PC-9 (cell line): ENCODE results near the gene SPRY1. TPM values are rescaled to one million over a fixed set of nuclear protein-coding genes. Genes with fewer than 3 reads are reported as not detected.

ENCODE experiments used
- BruUV-seq: library from RNA; stranded (reverse); fragments of 400-500 nt; replicated peaks from 2 replicates; lab custom pipeline; 2021; lab: Mats Ljungman, UMichigan
- CTCF ChIA-PET: fragments of 300-600 bp; sonication (Branson Sonifier 250); formaldehyde crosslinking; loops from one replicate; lab custom pipeline; 2022; ENCODE audit warnings: antibody characterized with exemption; lab: Charles Lee
- POLR2A ChIA-PET: fragments of 300-600 bp; sonication (Branson Sonifier 250); formaldehyde crosslinking; loops from one replicate; lab custom pipeline; 2022; ENCODE audit warnings: antibody characterized with exemption; ENCODE audit not compliant: unreplicated experiment; lab: Charles Lee
- DNase-seq, 2 experiments: peaks; one replicate each; pipeline versions ENCODE4 v3.0.0 to v3.0.0-alpha.2; 2015 to 2022; ENCODE audit warnings: mixed read lengths in 1 of 2
- H2AFZ ChIP-seq: fragments of 200-600 bp; sonication (generic); 2 replicates; pipeline ENCODE4 v1.8.1; 2017; ENCODE audit warnings: antibody characterized with exemption
- H3F3A ChIP-seq: fragments of 200-600 bp; sonication (generic); 2 replicates; pipeline ENCODE4 v1.8.1; 2017; ENCODE audit warnings: antibody characterized with exemption, mild to moderate bottlenecking, low read depth; ENCODE audit not compliant: insufficient read depth
- H3K27ac ChIP-seq: fragments of 200-600 bp; sonication (generic); 2 replicates; pipeline ENCODE4 v1.6.1; 2016; ENCODE audit warnings: mixed run types
- H3K27me3 ChIP-seq: fragments of 200-600 bp; sonication (generic); 2 replicates; pipeline ENCODE4 v1.6.1; 2016; ENCODE audit warnings: low read depth, mixed run types; ENCODE audit not compliant: insufficient read depth
- H3K36me3 ChIP-seq: fragments of 200-600 bp; sonication (generic); 2 replicates; pipeline ENCODE4 v1.6.1; 2016; ENCODE audit warnings: low read depth, mixed run types
- H3K4me1 ChIP-seq: fragments of 200-600 bp; sonication (generic); replicated peaks from 2 replicates; pipeline ENCODE4 v1.6.1; 2016; ENCODE audit warnings: mixed run types; ENCODE audit not compliant: insufficient read depth
- H3K4me2 ChIP-seq: fragments of 200-600 bp; sonication (generic); 2 replicates; pipeline ENCODE4 v1.6.1; 2017; ENCODE audit warnings: mixed run types
- H3K4me3 ChIP-seq: fragments of 200-600 bp; sonication (generic); 2 replicates; pipeline ENCODE4 v1.6.1; 2016; ENCODE audit warnings: mixed run types
- H3K79me2 ChIP-seq: fragments of 200-600 bp; sonication (generic); 2 replicates; pipeline ENCODE4 v1.6.1; 2017; ENCODE audit warnings: low read depth, mixed run types
- H3K9me2 ChIP-seq: fragments of 200-600 bp; sonication (generic); 2 replicates; pipeline ENCODE4 v1.8.1; 2017; ENCODE audit warnings: mild to moderate bottlenecking; ENCODE audit not compliant: insufficient read depth
- H3K9me3 ChIP-seq: fragments of 200-600 bp; sonication (generic); 2 replicates; pipeline ENCODE4 v1.8.1; 2016; ENCODE audit warnings: low read depth; ENCODE audit not compliant: insufficient read depth
- H4K20me1 ChIP-seq: fragments of 200-600 bp; sonication (generic); 2 replicates; pipeline ENCODE4 v1.8.1; 2017; ENCODE audit not compliant: insufficient read depth
- EZH2 ChIP-seq: fragments of 200-600 bp; sonication (generic); IDR thresholded peaks from 2 replicates; pipeline ENCODE4 v1.8.0; 2017; ENCODE audit warnings: antibody characterized with exemption, low read depth
- intact Hi-C: fragments of 100-400 bp; cut with micrococcal nuclease; formaldehyde crosslinking; loops from one replicate; pipeline ENCODE4 v1.10.0; 2022; ENCODE audit not compliant: unreplicated experiment
- total RNA-seq: library from RNA; stranded (reverse); gene quantifications from 2 replicates; pipeline ENCODE4 v1.2.3, GENCODE V29; 2021
- TF ChIP-seq, protein P1 (sequence below): fragments of 200-600 bp; sonication (generic); conservative IDR thresholded peaks from 2 replicates; pipeline ENCODE4 v1.6.1; 2017; ENCODE audit warnings: mixed run types, antibody characterized with exemption, mild to moderate bottlenecking, moderate library complexity

SPRY1 gene
- total RNA-seq, 1 experiment from 2014 or later, result 13.1 TPM

DNA sequence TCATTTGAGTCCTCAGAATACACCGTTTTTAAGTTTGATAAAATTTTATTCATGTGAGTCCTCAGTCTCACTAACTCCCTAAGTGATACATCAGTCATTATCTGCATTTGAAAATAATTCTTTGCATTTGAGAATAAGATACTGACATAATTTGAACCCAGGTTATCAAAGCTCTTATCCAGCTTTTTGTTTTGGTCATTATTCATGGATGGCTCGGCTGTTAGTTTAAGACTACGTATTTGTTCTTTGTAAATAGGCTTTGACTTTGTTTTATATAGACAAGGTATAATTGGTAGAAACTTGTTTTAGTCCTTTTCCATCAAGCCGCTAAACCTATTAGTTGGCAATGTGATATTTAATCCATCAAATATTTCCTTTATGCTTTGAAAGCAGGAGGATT is 7.9 kb downstream of the SPRY1 start:
- Histone ChIP-seq H3K4me3 (no peak overlapping the region), H3K9me3 (0 out of 2 replicates have a peak, but pooled peaks cover 6% of the 10 kb centered on the region), H2AFZ (no peak overlapping the region), H3K27me3 (no peaks in the 10 kb centered on the region), H3K27ac (no peak overlapping the region), H3K4me2 (no peak overlapping the region; the same call in 1 of the 2 replicates), H3K9me2 (no peaks in the 10 kb centered on the region), H3K36me3 (peaks cover 48% of the 10 kb centered on the region), H3K4me1 (peaks cover 41% of the 10 kb centered on the region), H4K20me1 (0 out of 2 replicates have a peak, but pooled peaks cover 4% of the 10 kb centered on the region), H3F3A (peaks cover 40% of the 10 kb centered on the region), H3K79me2 (peaks cover 62% of the 10 kb centered on the region)
- ChIA-PET CTCF (no interaction called here), POLR2A (no interaction called here)
- no peak for DNase-seq
- BruUV-seq, result no TSS peak
- TF ChIP-seq, protein P1, sequence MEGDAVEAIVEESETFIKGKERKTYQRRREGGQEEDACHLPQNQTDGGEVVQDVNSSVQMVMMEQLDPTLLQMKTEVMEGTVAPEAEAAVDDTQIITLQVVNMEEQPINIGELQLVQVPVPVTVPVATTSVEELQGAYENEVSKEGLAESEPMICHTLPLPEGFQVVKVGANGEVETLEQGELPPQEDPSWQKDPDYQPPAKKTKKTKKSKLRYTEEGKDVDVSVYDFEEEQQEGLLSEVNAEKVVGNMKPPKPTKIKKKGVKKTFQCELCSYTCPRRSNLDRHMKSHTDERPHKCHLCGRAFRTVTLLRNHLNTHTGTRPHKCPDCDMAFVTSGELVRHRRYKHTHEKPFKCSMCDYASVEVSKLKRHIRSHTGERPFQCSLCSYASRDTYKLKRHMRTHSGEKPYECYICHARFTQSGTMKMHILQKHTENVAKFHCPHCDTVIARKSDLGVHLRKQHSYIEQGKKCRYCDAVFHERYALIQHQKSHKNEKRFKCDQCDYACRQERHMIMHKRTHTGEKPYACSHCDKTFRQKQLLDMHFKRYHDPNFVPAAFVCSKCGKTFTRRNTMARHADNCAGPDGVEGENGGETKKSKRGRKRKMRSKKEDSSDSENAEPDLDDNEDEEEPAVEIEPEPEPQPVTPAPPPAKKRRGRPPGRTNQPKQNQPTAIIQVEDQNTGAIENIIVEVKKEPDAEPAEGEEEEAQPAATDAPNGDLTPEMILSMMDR, result no peak
- no peak for TF ChIP-seq EZH2
- intact Hi-C loops, result no loop called here

DNA sequence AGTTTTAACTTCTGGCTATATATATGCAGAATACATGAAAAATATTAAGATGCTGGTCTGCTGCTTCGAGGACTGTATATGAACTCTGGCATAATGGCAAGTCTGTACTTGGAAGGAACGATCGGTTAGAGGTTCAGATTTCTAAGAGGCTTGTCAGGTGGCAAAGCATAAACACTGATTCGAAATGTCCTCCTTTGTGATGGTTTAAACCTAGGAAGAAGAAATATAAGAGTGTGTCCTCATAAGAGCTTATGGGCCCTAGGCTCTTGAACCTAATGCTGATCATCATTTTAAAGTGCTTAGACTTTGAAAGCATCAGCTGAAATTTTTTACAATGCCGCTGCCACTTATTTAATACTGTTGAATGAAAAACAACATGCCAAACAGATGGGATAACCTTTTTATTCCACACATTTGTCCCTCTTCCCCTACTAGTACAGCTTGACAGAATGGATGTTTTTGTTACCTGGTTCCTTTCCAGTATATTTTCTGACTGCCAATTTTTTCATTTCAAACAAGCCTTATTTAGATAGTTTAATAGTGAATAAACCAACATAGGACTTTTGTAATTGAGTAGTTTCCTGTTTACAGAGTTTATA is 8.8 kb downstream of the SPRY1 start:
- peaks cover 36% of the 10 kb centered on the region for H3F3A ChIP-seq
- H3K4me3 ChIP-seq, result no peak overlapping the region
- H3K9me3 ChIP-seq, result 0 out of 2 replicates have a peak, but pooled peaks cover 6% of the 10 kb centered on the region
- DNase-seq, result no peak
- H3K79me2 ChIP-seq, result peaks cover 54% of the 10 kb centered on the region
- TF ChIP-seq, protein P1, result no peak
- TF ChIP-seq EZH2, result no peak
- intact Hi-C loops, result no loop called here
- no peaks in the 10 kb centered on the region for H3K27me3 ChIP-seq
- 0 out of 2 replicates have a peak, but pooled peaks cover 4% of the 10 kb centered on the region for H4K20me1 ChIP-seq
- no TSS peak for BruUV-seq
- no peaks in the 10 kb centered on the region for H3K9me2 ChIP-seq
- H3K4me1 ChIP-seq, result peaks cover 41% of the 10 kb centered on the region
- POLR2A ChIA-PET, result no interaction called here
- no peak overlapping the region; the same call in 1 of the 2 replicates for H3K4me2 ChIP-seq
- no peak overlapping the region for H3K27ac ChIP-seq
- CTCF ChIA-PET, result no interaction called here
- H2AFZ ChIP-seq, result no peak overlapping the region
- peaks cover 48% of the 10 kb centered on the region for H3K36me3 ChIP-seq

GRCh38 chr4:123406872-123407271 is 10.3 kb downstream of the SPRY1 start:
- peaks cover 31% of the 10 kb centered on the region for H3K4me1 ChIP-seq

More at GRCh38 chr4:123406872-123407271, 10.3 kb downstream of the SPRY1 start:
- Histone ChIP-seq H3K27me3 (no peaks in the 10 kb centered on the region), H3F3A (peaks cover 36% of the 10 kb centered on the region), H3K4me3 (no peak overlapping the region), H3K36me3 (peaks cover 39% of the 10 kb centered on the region), H3K27ac (no peak overlapping the region), H3K79me2 (peaks cover 39% of the 10 kb centered on the region), H3K9me2 (no peaks in the 10 kb centered on the region), H4K20me1 (0 out of 2 replicates have a peak, but pooled peaks cover 4% of the 10 kb centered on the region), H3K4me2 (no peak overlapping the region), H2AFZ (no peak overlapping the region), H3K9me3 (0 out of 2 replicates have a peak, but pooled peaks cover 6% of the 10 kb centered on the region)
- no peak for DNase-seq
- no peak for TF ChIP-seq EZH2
- TF ChIP-seq, protein P1, result no peak
- no TSS peak for BruUV-seq
- ChIA-PET POLR2A (interaction anchor here (0.5 kb wide), 1 partner anchor 57 kb away, joined by 3 read pairs; no protein-coding TSS in a partner anchor), CTCF (interaction anchor here (0.6 kb wide), 1 partner anchor 137 kb away, joined by 14 read pairs; no protein-coding TSS in a partner anchor)
- intact Hi-C loops, result no loop called here
